ENCODE data around the gene DBI. TPM values are rescaled to one million over a fixed set of nuclear protein-coding genes. Genes with fewer than 3 reads are reported as not detected.

The DBI gene
- total and polyA plus RNA-seq, 2 of the 13 experiments (the other 11 are each of a cell fraction or from before 2014, with no cell fraction given), result 330 to 659 TPM

DNA sequence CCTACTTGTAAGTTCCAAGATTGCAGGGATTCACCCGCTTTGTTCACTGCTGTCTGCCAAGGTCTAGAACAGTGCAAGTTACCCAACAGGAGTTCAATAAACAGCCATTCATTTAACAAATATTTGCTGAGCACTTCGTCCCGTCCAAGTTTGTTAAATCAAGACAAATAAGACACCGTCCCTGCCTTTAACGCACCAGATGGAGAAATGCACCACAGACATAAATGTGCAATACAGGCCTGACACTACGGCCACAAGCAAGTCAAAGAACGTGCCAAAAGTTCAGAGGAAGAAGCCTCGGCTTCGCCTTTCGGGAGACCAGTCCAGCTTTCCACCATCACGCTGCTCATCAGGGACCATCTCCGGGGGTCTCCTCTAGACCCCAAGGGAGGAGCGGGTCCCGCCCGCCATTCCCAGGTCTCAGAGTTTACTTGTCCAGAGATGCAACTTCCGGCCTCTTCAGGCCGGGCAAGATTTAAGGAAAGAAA lies 572 bp upstream of the DBI start (continued):
- TF ChIP-seq, protein P1, sequence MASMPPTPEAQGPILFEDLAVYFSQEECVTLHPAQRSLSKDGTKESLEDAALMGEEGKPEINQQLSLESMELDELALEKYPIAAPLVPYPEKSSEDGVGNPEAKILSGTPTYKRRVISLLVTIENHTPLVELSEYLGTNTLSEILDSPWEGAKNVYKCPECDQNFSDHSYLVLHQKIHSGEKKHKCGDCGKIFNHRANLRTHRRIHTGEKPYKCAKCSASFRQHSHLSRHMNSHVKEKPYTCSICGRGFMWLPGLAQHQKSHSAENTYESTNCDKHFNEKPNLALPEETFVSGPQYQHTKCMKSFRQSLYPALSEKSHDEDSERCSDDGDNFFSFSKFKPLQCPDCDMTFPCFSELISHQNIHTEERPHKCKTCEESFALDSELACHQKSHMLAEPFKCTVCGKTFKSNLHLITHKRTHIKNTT (CRISPR knock-in tag; IDR thresholded peaks at IDR 0.05), result no peak
- TF ChIP-seq, protein P2, sequence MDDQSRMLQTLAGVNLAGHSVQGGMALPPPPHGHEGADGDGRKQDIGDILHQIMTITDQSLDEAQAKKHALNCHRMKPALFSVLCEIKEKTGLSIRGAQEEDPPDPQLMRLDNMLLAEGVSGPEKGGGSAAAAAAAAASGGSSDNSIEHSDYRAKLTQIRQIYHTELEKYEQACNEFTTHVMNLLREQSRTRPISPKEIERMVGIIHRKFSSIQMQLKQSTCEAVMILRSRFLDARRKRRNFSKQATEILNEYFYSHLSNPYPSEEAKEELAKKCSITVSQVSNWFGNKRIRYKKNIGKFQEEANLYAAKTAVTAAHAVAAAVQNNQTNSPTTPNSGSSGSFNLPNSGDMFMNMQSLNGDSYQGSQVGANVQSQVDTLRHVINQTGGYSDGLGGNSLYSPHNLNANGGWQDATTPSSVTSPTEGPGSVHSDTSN (CRISPR knock-in tag; IDR thresholded peaks at IDR 0.05; ENCODE audit: borderline replicate concordance), result no peak
- TF ChIP-seq PPARG (CRISPR knock-in tag; conservative IDR thresholded peaks at IDR 0.05), result no peak
- TF ChIP-seq, protein P3, sequence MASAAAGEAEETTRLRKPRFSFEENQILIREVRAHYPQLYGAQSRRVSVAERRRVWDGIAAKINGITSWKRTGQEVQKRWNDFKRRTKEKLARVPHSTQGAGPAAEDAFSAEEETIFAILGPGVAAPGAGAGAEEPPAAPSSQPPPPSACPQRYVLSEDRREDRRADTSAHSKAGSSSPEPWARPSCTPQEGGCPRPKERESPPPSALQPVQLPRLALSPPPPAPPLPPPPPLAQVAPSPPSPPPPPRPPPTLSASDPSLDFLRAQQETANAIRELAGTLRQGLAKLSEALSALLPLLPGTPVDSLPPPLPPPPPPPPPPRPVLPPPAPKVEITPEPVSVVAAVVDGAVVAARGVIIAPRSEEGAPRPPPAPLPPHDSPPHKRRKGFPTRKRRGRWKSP (CRISPR knock-in tag; IDR thresholded peaks at IDR 0.05), result no peak
- TF ChIP-seq HOXA5 (CRISPR knock-in tag; IDR thresholded peaks at IDR 0.05), result 0 out of 2 replicates have a peak, but pooled peaks have one; percentile 3
- TF ChIP-seq, protein P4, sequence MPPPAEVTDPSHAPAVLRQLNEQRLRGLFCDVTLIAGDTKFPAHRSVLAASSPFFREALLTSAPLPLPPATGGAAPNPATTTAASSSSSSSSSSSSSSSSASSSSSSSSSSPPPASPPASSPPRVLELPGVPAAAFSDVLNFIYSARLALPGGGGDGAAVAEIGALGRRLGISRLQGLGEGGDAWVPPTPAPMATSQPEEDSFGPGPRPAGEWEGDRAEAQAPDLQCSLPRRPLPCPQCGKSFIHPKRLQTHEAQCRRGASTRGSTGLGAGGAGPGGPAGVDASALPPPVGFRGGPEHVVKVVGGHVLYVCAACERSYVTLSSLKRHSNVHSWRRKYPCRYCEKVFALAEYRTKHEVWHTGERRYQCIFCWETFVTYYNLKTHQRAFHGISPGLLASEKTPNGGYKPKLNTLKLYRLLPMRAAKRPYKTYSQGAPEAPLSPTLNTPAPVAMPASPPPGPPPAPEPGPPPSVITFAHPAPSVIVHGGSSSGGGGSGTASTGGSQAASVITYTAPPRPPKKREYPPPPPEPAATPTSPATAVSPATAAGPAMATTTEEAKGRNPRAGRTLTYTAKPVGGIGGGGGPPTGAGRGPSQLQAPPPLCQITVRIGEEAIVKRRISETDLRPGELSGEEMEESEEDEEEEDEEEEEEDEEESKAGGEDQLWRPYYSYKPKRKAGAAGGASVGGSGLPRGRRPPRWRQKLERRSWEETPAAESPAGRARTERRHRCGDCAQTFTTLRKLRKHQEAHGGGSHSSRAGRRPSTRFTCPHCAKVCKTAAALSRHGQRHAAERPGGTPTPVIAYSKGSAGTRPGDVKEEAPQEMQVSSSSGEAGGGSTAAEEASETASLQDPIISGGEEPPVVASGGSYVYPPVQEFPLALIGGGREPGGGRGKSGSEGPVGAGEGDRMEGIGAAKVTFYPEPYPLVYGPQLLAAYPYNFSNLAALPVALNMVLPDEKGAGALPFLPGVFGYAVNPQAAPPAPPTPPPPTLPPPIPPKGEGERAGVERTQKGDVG (CRISPR knock-in tag; IDR thresholded peaks at IDR 0.05; ENCODE audit: borderline replicate concordance), result no peak
- TF ChIP-seq HOXA7 (CRISPR knock-in tag; IDR thresholded peaks at IDR 0.05), result no peak
- TF ChIP-seq JUND (CRISPR knock-in tag; IDR thresholded peaks at IDR 0.05), result no peak
- no peak for TF ChIP-seq TCF7L2 (IDR thresholded peaks at IDR 0.05; ENCODE audit: low read depth, low read length)
- TF ChIP-seq PCBP2 (optimal IDR thresholded peaks at IDR 0.05; ENCODE audit: low read depth, low read length, poor library complexity, severe bottlenecking), result peak; percentile 24
- TF ChIP-seq PHB2 (IDR thresholded peaks at IDR 0.05; ENCODE audit: partially characterized antibody), result no peak
- TF ChIP-seq, protein P5, sequence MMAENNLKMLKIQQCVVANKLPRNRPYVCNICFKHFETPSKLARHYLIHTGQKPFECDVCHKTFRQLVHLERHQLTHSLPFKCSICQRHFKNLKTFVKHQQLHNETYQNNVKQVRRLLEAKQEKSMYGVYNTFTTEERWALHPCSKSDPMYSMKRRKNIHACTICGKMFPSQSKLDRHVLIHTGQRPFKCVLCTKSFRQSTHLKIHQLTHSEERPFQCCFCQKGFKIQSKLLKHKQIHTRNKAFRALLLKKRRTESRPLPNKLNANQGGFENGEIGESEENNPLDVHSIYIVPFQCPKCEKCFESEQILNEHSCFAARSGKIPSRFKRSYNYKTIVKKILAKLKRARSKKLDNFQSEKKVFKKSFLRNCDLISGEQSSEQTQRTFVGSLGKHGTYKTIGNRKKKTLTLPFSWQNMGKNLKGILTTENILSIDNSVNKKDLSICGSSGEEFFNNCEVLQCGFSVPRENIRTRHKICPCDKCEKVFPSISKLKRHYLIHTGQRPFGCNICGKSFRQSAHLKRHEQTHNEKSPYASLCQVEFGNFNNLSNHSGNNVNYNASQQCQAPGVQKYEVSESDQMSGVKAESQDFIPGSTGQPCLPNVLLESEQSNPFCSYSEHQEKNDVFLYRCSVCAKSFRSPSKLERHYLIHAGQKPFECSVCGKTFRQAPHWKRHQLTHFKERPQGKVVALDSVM (CRISPR knock-in tag; IDR thresholded peaks at IDR 0.05), result no peak
- TF ChIP-seq, protein P6, sequence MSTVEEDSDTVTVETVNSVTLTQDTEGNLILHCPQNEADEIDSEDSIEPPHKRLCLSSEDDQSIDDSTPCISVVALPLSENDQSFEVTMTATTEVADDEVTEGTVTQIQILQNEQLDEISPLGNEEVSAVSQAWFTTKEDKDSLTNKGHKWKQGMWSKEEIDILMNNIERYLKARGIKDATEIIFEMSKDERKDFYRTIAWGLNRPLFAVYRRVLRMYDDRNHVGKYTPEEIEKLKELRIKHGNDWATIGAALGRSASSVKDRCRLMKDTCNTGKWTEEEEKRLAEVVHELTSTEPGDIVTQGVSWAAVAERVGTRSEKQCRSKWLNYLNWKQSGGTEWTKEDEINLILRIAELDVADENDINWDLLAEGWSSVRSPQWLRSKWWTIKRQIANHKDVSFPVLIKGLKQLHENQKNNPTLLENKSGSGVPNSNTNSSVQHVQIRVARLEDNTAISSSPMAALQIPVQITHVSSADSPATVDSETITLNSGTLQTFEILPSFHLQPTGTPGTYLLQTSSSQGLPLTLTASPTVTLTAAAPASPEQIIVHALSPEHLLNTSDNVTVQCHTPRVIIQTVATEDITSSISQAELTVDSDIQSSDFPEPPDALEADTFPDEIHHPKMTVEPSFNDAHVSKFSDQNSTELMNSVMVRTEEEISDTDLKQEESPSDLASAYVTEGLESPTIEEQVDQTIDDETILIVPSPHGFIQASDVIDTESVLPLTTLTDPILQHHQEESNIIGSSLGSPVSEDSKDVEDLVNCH (CRISPR knock-in tag; IDR thresholded peaks at IDR 0.05), result no peak
- no peak for TF ChIP-seq ZBTB3 (CRISPR knock-in tag; IDR thresholded peaks at IDR 0.05; ENCODE audit: borderline replicate concordance, low read depth)
- TF ChIP-seq SP2 (CRISPR knock-in tag; IDR thresholded peaks at IDR 0.05), result no peak
- no peak for TF ChIP-seq HMGA1 (CRISPR knock-in tag; conservative IDR thresholded peaks at IDR 0.05)
- TF ChIP-seq ZNF75D (CRISPR knock-in tag; IDR thresholded peaks at IDR 0.05; ENCODE audit: borderline replicate concordance), result no peak
- TF ChIP-seq, protein P7, sequence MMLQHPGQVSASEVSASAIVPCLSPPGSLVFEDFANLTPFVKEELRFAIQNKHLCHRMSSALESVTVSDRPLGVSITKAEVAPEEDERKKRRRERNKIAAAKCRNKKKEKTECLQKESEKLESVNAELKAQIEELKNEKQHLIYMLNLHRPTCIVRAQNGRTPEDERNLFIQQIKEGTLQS (CRISPR knock-in tag; IDR thresholded peaks at IDR 0.05), result no peak

Measured in HepG2 (cell line).